Measurements from ENCODE around the gene FGD1. TPM values are rescaled to one million over a fixed set of nuclear protein-coding genes. Genes with fewer than 3 reads are reported as not detected.

The FGD1 gene
- total RNA-seq, 1 donor from 2014 or later = 8.6 TPM

GRCh38 chrX:54415534-54416350 lies 80.3 kb downstream of the FGD1 start:
- Histone ChIP-seq H3K9me3 (replicated peaks) (no peaks in the 10 kb centered on the region), H3K27me3 (ENCODE audit: low read depth) (no peaks in the 10 kb centered on the region), H3K4me3 (no peak overlapping the region), H3K27ac (replicated peaks) (no peak overlapping the region), H3K4me1 (peaks cover 11% of the 10 kb centered on the region), H3K36me3 (no peaks in the 10 kb centered on the region)
- intact Hi-C loops (cut with micrococcal nuclease) = no loop called here
- no peak for DNase-seq
- TF ChIP-seq CTCF (IDR thresholded peaks at IDR 0.05; ENCODE audit: borderline replicate concordance) = no peak

- Histone ChIP-seq H3K4me3 (no peak overlapping the region), H3K36me3 (no peaks in the 10 kb centered on the region), H3K27ac (replicated peaks) (no peak overlapping the region), H3K4me1 (no peaks in the 10 kb centered on the region), H3K27me3 (ENCODE audit: low read depth) (no peaks in the 10 kb centered on the region), H3K9me3 (replicated peaks) (no peaks in the 10 kb centered on the region)
- intact Hi-C loops (cut with micrococcal nuclease) = no loop called here
- DNase-seq = no peak
- TF ChIP-seq CTCF (IDR thresholded peaks at IDR 0.05; ENCODE audit: borderline replicate concordance) = no peak
Measured at GRCh38 chrX:54413753-54414152, 82.3 kb downstream of the FGD1 start.

- no peaks in the 10 kb centered on the region for H3K9me3 ChIP-seq (replicated peaks)
- no peaks in the 10 kb centered on the region for H3K27me3 ChIP-seq (ENCODE audit: low read depth)
- H3K36me3 ChIP-seq = no peaks in the 10 kb centered on the region
- H3K27ac ChIP-seq (replicated peaks) = no peak overlapping the region
- H3K4me1 ChIP-seq = no peaks in the 10 kb centered on the region
- DNase-seq = no peak
- TF ChIP-seq CTCF (IDR thresholded peaks at IDR 0.05; ENCODE audit: borderline replicate concordance) = no peak
- intact Hi-C loops (cut with micrococcal nuclease) = no loop called here
- no peak overlapping the region for H3K4me3 ChIP-seq
Measured at GRCh38 chrX:54411732-54412131, 84.3 kb downstream of the FGD1 start.

GRCh38 chrX:54407266-54407665 lies 88.8 kb downstream of the FGD1 start:
- Histone ChIP-seq H3K4me3 (no peak overlapping the region), H3K27me3 (ENCODE audit: low read depth) (no peaks in the 10 kb centered on the region), H3K27ac (replicated peaks) (no peak overlapping the region), H3K4me1 (no peaks in the 10 kb centered on the region), H3K36me3 (no peaks in the 10 kb centered on the region), H3K9me3 (replicated peaks) (no peaks in the 10 kb centered on the region)
- no peak for TF ChIP-seq CTCF (IDR thresholded peaks at IDR 0.05; ENCODE audit: borderline replicate concordance)
- DNase-seq = no peak
- intact Hi-C loops (cut with micrococcal nuclease) = no loop called here

GRCh38 chrX:54397113-54397512 lies 98.9 kb downstream of the FGD1 start:
- Histone ChIP-seq H3K4me3 (no peak overlapping the region), H3K27ac (replicated peaks) (no peak overlapping the region), H3K27me3 (ENCODE audit: low read depth) (no peaks in the 10 kb centered on the region), H3K9me3 (replicated peaks) (no peaks in the 10 kb centered on the region), H3K4me1 (no peaks in the 10 kb centered on the region), H3K36me3 (no peaks in the 10 kb centered on the region)
- no peak for TF ChIP-seq CTCF (IDR thresholded peaks at IDR 0.05; ENCODE audit: borderline replicate concordance)
- DNase-seq = no peak
- intact Hi-C loops (cut with micrococcal nuclease) = no loop called here

Other genes starting within 250 kb of the FGD1 start
- 0.88 TPM for gene WNK3, start 138.2 kb downstream of the FGD1 start, total RNA-seq
- 40.6 TPM for gene TSR2, start 55.8 kb downstream of the FGD1 start, total RNA-seq
- 32.6 TPM for gene GNL3L, start 34.0 kb upstream of the FGD1 start, total RNA-seq

Measured in left ventricle myocardium inferior (tissue), 1 donor.